ENCODE data around the gene ERVK3-1. TPM values are rescaled to one million over a fixed set of nuclear protein-coding genes. Genes with fewer than 3 reads are reported as not detected.

The ERVK3-1 gene
- total RNA-seq, 4 donors from 2014 or later, result 56.3 to 87.2 (median 64.5) TPM

- no peaks in the 10 kb centered on the region for H3K27me3 ChIP-seq
- H3K36me3 ChIP-seq, result no peaks in the 10 kb centered on the region
- no peak for DNase-seq
- TF ChIP-seq, protein P1, sequence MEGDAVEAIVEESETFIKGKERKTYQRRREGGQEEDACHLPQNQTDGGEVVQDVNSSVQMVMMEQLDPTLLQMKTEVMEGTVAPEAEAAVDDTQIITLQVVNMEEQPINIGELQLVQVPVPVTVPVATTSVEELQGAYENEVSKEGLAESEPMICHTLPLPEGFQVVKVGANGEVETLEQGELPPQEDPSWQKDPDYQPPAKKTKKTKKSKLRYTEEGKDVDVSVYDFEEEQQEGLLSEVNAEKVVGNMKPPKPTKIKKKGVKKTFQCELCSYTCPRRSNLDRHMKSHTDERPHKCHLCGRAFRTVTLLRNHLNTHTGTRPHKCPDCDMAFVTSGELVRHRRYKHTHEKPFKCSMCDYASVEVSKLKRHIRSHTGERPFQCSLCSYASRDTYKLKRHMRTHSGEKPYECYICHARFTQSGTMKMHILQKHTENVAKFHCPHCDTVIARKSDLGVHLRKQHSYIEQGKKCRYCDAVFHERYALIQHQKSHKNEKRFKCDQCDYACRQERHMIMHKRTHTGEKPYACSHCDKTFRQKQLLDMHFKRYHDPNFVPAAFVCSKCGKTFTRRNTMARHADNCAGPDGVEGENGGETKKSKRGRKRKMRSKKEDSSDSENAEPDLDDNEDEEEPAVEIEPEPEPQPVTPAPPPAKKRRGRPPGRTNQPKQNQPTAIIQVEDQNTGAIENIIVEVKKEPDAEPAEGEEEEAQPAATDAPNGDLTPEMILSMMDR (IDR thresholded peaks at IDR 0.05), result no peak
- no peak for TF ChIP-seq POLR2A (IDR thresholded peaks at IDR 0.05)
- intact Hi-C loops (cut with DNase I), result no loop called here
- WGBS, 2 donors, result 85 to 92% methylated on average over 6 of the region's 6 CpGs
- no peak overlapping the region for H3K27ac ChIP-seq
- H3K9me3 ChIP-seq, result no peaks in the 10 kb centered on the region
- no peak overlapping the region for H3K4me3 ChIP-seq (replicated peaks in 1 of 3)
- peaks cover 7 to 11% of the 10 kb centered on the region in 2 donors for H3K4me1 ChIP-seq
Observed at GRCh38 chr19:58354478-58355030, 49.4 kb downstream of the ERVK3-1 start.

- peaks cover 3% of the 10 kb centered on the region in 2 donors for H3K4me1 ChIP-seq
- no peak overlapping the region for H3K4me3 ChIP-seq (replicated peaks in 1 of 3)
- no peaks in the 10 kb centered on the region for H3K27me3 ChIP-seq
- WGBS, 2 donors, result 91 to 92% methylated on average over 10 of the region's 10 CpGs
- intact Hi-C loops (cut with DNase I), result no loop called here
- DNase-seq, result no peak
- H3K27ac ChIP-seq, result no peak overlapping the region
- TF ChIP-seq, protein P1 (IDR thresholded peaks at IDR 0.05), result no peak
- TF ChIP-seq POLR2A (IDR thresholded peaks at IDR 0.05), result no peak
- H3K36me3 ChIP-seq, result no peaks in the 10 kb centered on the region
- H3K9me3 ChIP-seq, result no peaks in the 10 kb centered on the region
Observed at GRCh38 chr19:58355215-58355796, 50.1 kb downstream of the ERVK3-1 start.

GRCh38 chr19:58355908-58356765 lies 51.0 kb downstream of the ERVK3-1 start:
- DNase-seq, result no peak

DNA sequence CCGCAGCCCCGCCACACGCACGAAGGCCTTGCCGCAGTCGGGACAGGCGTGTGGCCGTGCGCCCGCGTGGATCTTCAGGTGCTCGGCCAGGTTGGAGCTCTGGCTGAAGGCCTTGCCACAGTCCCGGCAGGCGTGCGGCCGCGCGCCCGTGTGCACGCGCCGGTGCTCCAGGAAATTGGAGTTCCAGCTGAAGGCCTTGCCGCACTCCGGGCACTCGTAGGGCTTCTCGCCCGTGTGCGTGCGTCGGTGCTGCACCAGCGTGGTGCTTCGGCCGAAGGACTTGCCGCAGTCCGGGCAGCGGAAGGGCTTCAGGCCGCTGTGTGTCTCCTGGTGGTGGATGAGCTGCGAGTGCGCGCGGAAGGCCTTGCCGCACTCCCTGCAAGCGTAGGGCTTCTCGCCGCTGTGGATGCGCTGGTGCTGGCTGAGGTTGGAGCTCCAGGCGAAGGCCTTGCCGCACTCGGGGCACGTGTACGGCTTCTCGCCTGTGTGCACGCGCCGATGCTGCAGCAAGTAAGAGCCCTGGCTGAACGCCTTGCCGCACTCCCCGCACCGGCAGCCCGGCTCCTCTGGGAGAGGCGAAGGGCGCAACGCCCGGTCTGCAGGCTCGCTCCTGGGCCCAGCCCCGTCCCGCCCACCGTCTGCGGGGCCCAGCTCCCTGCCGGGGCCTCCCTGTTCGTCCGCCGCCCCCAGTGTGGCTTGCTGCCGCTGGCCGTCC lies 51.7 kb downstream of the ERVK3-1 start:
- Histone ChIP-seq H3K27ac (no peak overlapping the region), H3K9me3 (no peaks in the 10 kb centered on the region), H3K27me3 (no peaks in the 10 kb centered on the region), H3K36me3 (no peaks in the 10 kb centered on the region), H3K4me1 (peaks cover 0 to 5% of the 10 kb centered on the region in 2 donors), H3K4me3 (replicated peaks in 1 of 3) (no peak overlapping the region)
- no peak for TF ChIP-seq POLR2A (IDR thresholded peaks at IDR 0.05)
- TF ChIP-seq, protein P1 (IDR thresholded peaks at IDR 0.05), result no peak
- intact Hi-C loops (cut with DNase I), result no loop called here
- DNase-seq, result no peak
- WGBS, 2 donors, result 58 to 59% methylated on average over 12 to 33 of the region's 75 CpGs

More at GRCh38 chr19:58355908-58356765, 51.0 kb downstream of the ERVK3-1 start:
- Histone ChIP-seq H3K27ac (no peak overlapping the region), H3K4me1 (no peaks in the 10 kb centered on the region), H3K27me3 (no peaks in the 10 kb centered on the region), H3K36me3 (no peaks in the 10 kb centered on the region), H3K9me3 (no peaks in the 10 kb centered on the region), H3K4me3 (replicated peaks in 1 of 3) (no peak overlapping the region)
- intact Hi-C loops (cut with DNase I), result no loop called here
- 45 to 62% methylated on average over 11 to 20 of the region's 94 CpGs for WGBS, 2 donors
- TF ChIP-seq, protein P1 (IDR thresholded peaks at IDR 0.05), result no peak
- no peak for TF ChIP-seq POLR2A (IDR thresholded peaks at IDR 0.05)
